ENCODE measurements around the gene COL4A4.

Gene COL4A4

DNA sequence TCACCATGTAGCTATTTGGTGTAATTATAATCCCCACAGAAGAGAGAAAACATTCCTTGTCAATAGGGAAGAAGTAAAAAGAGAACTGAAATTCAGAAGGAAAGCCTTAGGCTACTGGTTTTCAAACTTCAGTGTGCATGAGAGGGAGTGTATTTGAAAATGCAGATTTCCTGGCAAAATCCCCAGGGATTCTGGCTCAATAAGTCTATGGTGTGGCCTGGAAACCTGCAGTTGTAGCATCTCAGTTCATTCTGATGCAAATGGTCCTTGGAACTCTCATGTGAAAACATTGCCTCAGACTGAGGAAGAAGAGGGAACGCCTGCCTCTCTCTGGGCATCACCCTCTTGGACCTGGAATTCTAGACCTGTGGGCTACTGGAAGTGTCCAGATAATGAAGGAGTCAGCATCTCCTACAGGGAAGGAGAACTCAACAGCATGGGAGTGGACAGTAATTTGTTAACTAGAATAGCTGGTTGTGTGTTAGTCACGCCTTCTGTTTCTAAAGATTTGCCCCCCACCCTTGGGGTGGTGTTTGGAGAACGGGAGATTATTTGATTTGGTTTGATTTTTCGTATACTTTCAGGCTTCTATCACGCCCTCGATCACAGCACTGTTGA, 21.7 kb upstream of the COL4A4 start:
- DNase-seq, result no peak
- H3F3A ChIP-seq (ENCODE audit: insufficient read depth, low read length), result no peaks in the 10 kb centered on the region
- no peaks in the 10 kb centered on the region for H3K27me3 ChIP-seq (replicated peaks; ENCODE audit: insufficient read depth, low read length)
- H3K4me2 ChIP-seq (ENCODE audit: low read depth, low read length), result no peak overlapping the region
- H4K20me1 ChIP-seq (ENCODE audit: insufficient read depth, low read length), result no peaks in the 10 kb centered on the region
- H3K79me2 ChIP-seq (ENCODE audit: low read length), result no peaks in the 10 kb centered on the region
- H2AFZ ChIP-seq (ENCODE audit: low read length), result no peak overlapping the region
- peaks cover 5% of the 10 kb centered on the region; the same call in 1 of the 2 replicates for H3K4me1 ChIP-seq (ENCODE audit: low read length)
- no peak overlapping the region for H3K9ac ChIP-seq (ENCODE audit: low read length)
- no peak overlapping the region for H3K27ac ChIP-seq (ENCODE audit: low read length)
- no peaks in the 10 kb centered on the region for H3K36me3 ChIP-seq (replicated peaks; ENCODE audit: insufficient read depth, low read length)
- no peaks in the 10 kb centered on the region for H3K9me2 ChIP-seq (replicated peaks; ENCODE audit: insufficient read depth, low read length)
- no peak for TF ChIP-seq EZH2 (optimal IDR thresholded peaks at IDR 0.05; ENCODE audit: low read depth, low read length)
- TF ChIP-seq, protein P1, sequence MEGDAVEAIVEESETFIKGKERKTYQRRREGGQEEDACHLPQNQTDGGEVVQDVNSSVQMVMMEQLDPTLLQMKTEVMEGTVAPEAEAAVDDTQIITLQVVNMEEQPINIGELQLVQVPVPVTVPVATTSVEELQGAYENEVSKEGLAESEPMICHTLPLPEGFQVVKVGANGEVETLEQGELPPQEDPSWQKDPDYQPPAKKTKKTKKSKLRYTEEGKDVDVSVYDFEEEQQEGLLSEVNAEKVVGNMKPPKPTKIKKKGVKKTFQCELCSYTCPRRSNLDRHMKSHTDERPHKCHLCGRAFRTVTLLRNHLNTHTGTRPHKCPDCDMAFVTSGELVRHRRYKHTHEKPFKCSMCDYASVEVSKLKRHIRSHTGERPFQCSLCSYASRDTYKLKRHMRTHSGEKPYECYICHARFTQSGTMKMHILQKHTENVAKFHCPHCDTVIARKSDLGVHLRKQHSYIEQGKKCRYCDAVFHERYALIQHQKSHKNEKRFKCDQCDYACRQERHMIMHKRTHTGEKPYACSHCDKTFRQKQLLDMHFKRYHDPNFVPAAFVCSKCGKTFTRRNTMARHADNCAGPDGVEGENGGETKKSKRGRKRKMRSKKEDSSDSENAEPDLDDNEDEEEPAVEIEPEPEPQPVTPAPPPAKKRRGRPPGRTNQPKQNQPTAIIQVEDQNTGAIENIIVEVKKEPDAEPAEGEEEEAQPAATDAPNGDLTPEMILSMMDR (IDR thresholded peaks at IDR 0.05; ENCODE audit: low read length), result no peak
- no peak for TF ChIP-seq EZH2phosphoT487 (IDR thresholded peaks at IDR 0.05; ENCODE audit: low read length)
- no peak overlapping the region for H3K4me3 ChIP-seq (ENCODE audit: low read length)
- no peaks in the 10 kb centered on the region for H3K9me3 ChIP-seq (replicated peaks; ENCODE audit: insufficient read depth, low read length)

DNA sequence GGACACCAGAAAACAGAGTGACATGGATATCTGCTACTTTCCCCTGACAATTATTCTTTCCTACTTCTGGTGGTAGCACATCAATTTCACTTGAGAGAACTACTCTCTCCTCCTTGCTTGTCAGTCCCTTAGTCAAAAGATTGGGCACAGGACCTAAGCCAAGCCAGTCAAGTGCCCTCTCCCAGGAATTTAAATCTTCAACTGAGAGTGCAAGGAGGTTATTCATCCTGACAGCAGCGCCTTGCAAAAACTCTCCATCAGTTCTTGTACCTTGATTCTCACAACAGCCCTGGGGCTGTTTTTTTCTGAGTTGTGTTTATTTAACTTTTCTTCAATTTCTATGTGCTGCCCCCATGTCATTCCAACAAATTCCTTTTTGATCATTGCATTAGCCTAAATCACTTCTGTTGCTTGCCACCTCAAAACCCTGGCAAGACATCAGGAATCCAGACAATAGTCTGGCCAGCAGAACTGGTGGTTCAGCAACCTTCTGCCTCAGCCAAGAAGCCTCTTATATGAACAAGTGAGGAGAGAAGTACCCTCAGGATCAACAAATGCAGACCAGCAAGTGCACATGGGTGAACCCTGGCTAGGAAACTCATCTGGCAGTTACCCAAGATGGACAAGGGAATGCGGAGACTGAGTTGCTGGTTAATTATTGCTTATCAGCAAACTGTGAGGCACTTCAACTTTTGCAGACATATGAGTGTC, 19.8 kb upstream of the COL4A4 start:
- Histone ChIP-seq H3K4me3 (ENCODE audit: low read length) (no peak overlapping the region), H3K4me2 (ENCODE audit: low read depth, low read length) (no peak overlapping the region), H3F3A (ENCODE audit: insufficient read depth, low read length) (no peaks in the 10 kb centered on the region), H4K20me1 (ENCODE audit: insufficient read depth, low read length) (no peaks in the 10 kb centered on the region), H3K9me3 (replicated peaks; ENCODE audit: insufficient read depth, low read length) (no peaks in the 10 kb centered on the region), H3K9ac (ENCODE audit: low read length) (no peak overlapping the region), H3K79me2 (ENCODE audit: low read length) (no peaks in the 10 kb centered on the region), H3K27ac (ENCODE audit: low read length) (no peak overlapping the region), H3K27me3 (replicated peaks; ENCODE audit: insufficient read depth, low read length) (no peaks in the 10 kb centered on the region), H3K4me1 (ENCODE audit: low read length) (peaks cover 4% of the 10 kb centered on the region; the same call in 1 of the 2 replicates), H2AFZ (ENCODE audit: low read length) (no peak overlapping the region), H3K9me2 (replicated peaks; ENCODE audit: insufficient read depth, low read length) (no peaks in the 10 kb centered on the region), H3K36me3 (replicated peaks; ENCODE audit: insufficient read depth, low read length) (no peaks in the 10 kb centered on the region)
- DNase-seq, result no peak
- TF ChIP-seq, protein P1 (IDR thresholded peaks at IDR 0.05; ENCODE audit: low read length), result no peak
- TF ChIP-seq EZH2phosphoT487 (IDR thresholded peaks at IDR 0.05; ENCODE audit: low read length) (no peak), EZH2 (optimal IDR thresholded peaks at IDR 0.05; ENCODE audit: low read depth, low read length) (no peak)

DNA sequence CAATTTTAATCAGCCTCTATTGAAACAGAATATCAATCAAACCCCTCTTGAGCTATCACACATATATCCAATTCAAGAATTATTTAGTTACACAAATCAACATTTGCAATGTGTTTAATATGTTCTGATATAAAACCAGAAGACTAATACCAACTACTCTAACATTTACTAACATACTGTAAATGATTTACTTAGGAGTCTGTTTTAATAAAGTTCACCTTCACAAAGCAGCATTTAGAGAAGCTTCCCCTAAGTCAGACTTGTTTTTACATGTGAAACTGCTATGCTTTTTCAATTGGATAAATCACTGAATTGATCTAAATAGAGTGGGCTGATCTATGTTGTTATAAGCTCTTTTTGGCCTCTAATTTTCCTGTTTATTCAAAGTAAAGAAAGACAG, 18.8 kb upstream of the COL4A4 start:
- Histone ChIP-seq H3K9ac (ENCODE audit: low read length) (no peak overlapping the region), H3K4me3 (ENCODE audit: low read length) (no peak overlapping the region), H3K9me3 (replicated peaks; ENCODE audit: insufficient read depth, low read length) (no peaks in the 10 kb centered on the region), H3K27me3 (replicated peaks; ENCODE audit: insufficient read depth, low read length) (no peaks in the 10 kb centered on the region), H3F3A (ENCODE audit: insufficient read depth, low read length) (no peaks in the 10 kb centered on the region), H3K4me1 (ENCODE audit: low read length) (no peaks in the 10 kb centered on the region), H3K27ac (ENCODE audit: low read length) (no peak overlapping the region), H3K9me2 (replicated peaks; ENCODE audit: insufficient read depth, low read length) (no peaks in the 10 kb centered on the region), H3K79me2 (ENCODE audit: low read length) (peaks cover 1% of the 10 kb centered on the region; the same call in 1 of the 2 replicates), H3K36me3 (replicated peaks; ENCODE audit: insufficient read depth, low read length) (no peaks in the 10 kb centered on the region), H2AFZ (ENCODE audit: low read length) (no peak overlapping the region), H3K4me2 (ENCODE audit: low read depth, low read length) (no peak overlapping the region), H4K20me1 (ENCODE audit: insufficient read depth, low read length) (no peaks in the 10 kb centered on the region)
- TF ChIP-seq EZH2phosphoT487 (IDR thresholded peaks at IDR 0.05; ENCODE audit: low read length) (no peak), EZH2 (optimal IDR thresholded peaks at IDR 0.05; ENCODE audit: low read depth, low read length) (no peak)
- TF ChIP-seq, protein P1 (IDR thresholded peaks at IDR 0.05; ENCODE audit: low read length), result no peak
- DNase-seq, result no peak
